ENCODE results near the gene ZXDA.
"Not testable (repeated sequence)": the region's sequence is repeated elsewhere in the genome, so short reads cannot be mapped to it uniquely, and the experiment has no call there.

The ZXDA gene, protein sequence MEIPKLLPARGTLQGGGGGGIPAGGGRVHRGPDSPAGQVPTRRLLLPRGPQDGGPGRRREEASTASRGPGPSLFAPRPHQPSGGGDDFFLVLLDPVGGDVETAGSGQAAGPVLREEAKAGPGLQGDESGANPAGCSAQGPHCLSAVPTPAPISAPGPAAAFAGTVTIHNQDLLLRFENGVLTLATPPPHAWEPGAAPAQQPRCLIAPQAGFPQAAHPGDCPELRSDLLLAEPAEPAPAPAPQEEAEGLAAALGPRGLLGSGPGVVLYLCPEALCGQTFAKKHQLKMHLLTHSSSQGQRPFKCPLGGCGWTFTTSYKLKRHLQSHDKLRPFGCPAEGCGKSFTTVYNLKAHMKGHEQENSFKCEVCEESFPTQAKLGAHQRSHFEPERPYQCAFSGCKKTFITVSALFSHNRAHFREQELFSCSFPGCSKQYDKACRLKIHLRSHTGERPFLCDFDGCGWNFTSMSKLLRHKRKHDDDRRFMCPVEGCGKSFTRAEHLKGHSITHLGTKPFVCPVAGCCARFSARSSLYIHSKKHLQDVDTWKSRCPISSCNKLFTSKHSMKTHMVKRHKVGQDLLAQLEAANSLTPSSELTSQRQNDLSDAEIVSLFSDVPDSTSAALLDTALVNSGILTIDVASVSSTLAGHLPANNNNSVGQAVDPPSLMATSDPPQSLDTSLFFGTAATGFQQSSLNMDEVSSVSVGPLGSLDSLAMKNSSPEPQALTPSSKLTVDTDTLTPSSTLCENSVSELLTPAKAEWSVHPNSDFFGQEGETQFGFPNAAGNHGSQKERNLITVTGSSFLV

GRCh38 chrX:57910287-57910912, at the start of gene ZXDA:
Gene ZXDA, minus strand, starts transcription at chrX:57910458. Its CDS starts 38 bp downstream, at chrX:57910420.
- Histone ChIP-seq H3K4me2 (ENCODE audit: low read depth, low read length, poor library complexity, severe bottlenecking) (peak within 1 kb of the TSS; percentile 73), H3K4me1 (ENCODE audit: insufficient read depth, low read length, poor library complexity, severe bottlenecking) (peaks cover 12% of the 10 kb centered on the region), H2AFZ (ENCODE audit: low read length) (peak within 1 kb of the TSS; percentile 87; the same call in 1 of the 2 replicates), H3K9ac (ENCODE audit: low read depth, low read length, poor library complexity, severe bottlenecking) (peak within 1 kb of the TSS; percentile 70), H3K4me3 (ENCODE audit: low read length, poor library complexity, severe bottlenecking) (peak within 1 kb of the TSS; percentile 74)
- H3K9me3 ChIP-seq (ENCODE audit: insufficient read depth, low read depth, low read length); H3K79me2 ChIP-seq (ENCODE audit: insufficient read depth, low read length); H3K36me3 ChIP-seq (ENCODE audit: insufficient read depth, low read length); H3F3A ChIP-seq (ENCODE audit: low read depth); H3K27me3 ChIP-seq (ENCODE audit: insufficient read depth, low read length, poor library complexity, severe bottlenecking); H3K9me2 ChIP-seq (replicated peaks; ENCODE audit: low read depth, low read length); H4K20me1 ChIP-seq (ENCODE audit: insufficient read depth, low read length, poor library complexity, severe bottlenecking): not testable (repeated sequence)

GRCh38 chrX:57952320-57952678, 42.0 kb upstream of the ZXDA start:
- no peaks in the 10 kb centered on the region for H3K9me2 ChIP-seq (replicated peaks; ENCODE audit: low read depth, low read length)

GRCh38 chrX:57951666-57952319, 41.5 kb upstream of the ZXDA start:
- Histone ChIP-seq H3F3A (ENCODE audit: low read depth) (no peaks in the 10 kb centered on the region), H3K4me2 (ENCODE audit: low read depth, low read length, poor library complexity, severe bottlenecking) (peak overlapping the region; percentile 55), H3K4me3 (ENCODE audit: low read length, poor library complexity, severe bottlenecking) (peak overlapping the region; percentile 20), H3K4me1 (ENCODE audit: insufficient read depth, low read length, poor library complexity, severe bottlenecking) (peaks cover 21% of the 10 kb centered on the region), H3K9ac (ENCODE audit: low read depth, low read length, poor library complexity, severe bottlenecking) (no peak overlapping the region), H4K20me1 (ENCODE audit: insufficient read depth, low read length, poor library complexity, severe bottlenecking) (no peaks in the 10 kb centered on the region), H3K27me3 (ENCODE audit: insufficient read depth, low read length, poor library complexity, severe bottlenecking) (no peaks in the 10 kb centered on the region), H3K9me3 (ENCODE audit: insufficient read depth, low read depth, low read length) (no peaks in the 10 kb centered on the region), H3K36me3 (ENCODE audit: insufficient read depth, low read length) (no peaks in the 10 kb centered on the region), H2AFZ (ENCODE audit: low read length) (peak overlapping the region; percentile 61; the same call in 1 of the 2 replicates), H3K9me2 (replicated peaks; ENCODE audit: low read depth, low read length) (no peaks in the 10 kb centered on the region), H3K79me2 (ENCODE audit: insufficient read depth, low read length) (no peaks in the 10 kb centered on the region)
- TF ChIP-seq, protein P1, sequence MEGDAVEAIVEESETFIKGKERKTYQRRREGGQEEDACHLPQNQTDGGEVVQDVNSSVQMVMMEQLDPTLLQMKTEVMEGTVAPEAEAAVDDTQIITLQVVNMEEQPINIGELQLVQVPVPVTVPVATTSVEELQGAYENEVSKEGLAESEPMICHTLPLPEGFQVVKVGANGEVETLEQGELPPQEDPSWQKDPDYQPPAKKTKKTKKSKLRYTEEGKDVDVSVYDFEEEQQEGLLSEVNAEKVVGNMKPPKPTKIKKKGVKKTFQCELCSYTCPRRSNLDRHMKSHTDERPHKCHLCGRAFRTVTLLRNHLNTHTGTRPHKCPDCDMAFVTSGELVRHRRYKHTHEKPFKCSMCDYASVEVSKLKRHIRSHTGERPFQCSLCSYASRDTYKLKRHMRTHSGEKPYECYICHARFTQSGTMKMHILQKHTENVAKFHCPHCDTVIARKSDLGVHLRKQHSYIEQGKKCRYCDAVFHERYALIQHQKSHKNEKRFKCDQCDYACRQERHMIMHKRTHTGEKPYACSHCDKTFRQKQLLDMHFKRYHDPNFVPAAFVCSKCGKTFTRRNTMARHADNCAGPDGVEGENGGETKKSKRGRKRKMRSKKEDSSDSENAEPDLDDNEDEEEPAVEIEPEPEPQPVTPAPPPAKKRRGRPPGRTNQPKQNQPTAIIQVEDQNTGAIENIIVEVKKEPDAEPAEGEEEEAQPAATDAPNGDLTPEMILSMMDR (conservative IDR thresholded peaks at IDR 0.05; ENCODE audit: low read length) = no peak
- no peak for TF ChIP-seq EZH2phosphoT487 (IDR thresholded peaks at IDR 0.05; ENCODE audit: borderline replicate concordance)

More at GRCh38 chrX:57952320-57952678, 42.0 kb upstream of the ZXDA start:
- Histone ChIP-seq H4K20me1 (ENCODE audit: insufficient read depth, low read length, poor library complexity, severe bottlenecking) (no peaks in the 10 kb centered on the region), H3K4me2 (ENCODE audit: low read depth, low read length, poor library complexity, severe bottlenecking) (peak overlapping the region; percentile 55), H3K27me3 (ENCODE audit: insufficient read depth, low read length, poor library complexity, severe bottlenecking) (no peaks in the 10 kb centered on the region), H3K4me3 (ENCODE audit: low read length, poor library complexity, severe bottlenecking) (peak overlapping the region; percentile 20), H3K9me3 (ENCODE audit: insufficient read depth, low read depth, low read length) (no peaks in the 10 kb centered on the region), H2AFZ (ENCODE audit: low read length) (no peak overlapping the region), H3K4me1 (ENCODE audit: insufficient read depth, low read length, poor library complexity, severe bottlenecking) (peaks cover 21% of the 10 kb centered on the region), H3K9ac (ENCODE audit: low read depth, low read length, poor library complexity, severe bottlenecking) (no peak overlapping the region), H3K36me3 (ENCODE audit: insufficient read depth, low read length) (no peaks in the 10 kb centered on the region), H3F3A (ENCODE audit: low read depth) (no peaks in the 10 kb centered on the region), H3K79me2 (ENCODE audit: insufficient read depth, low read length) (no peaks in the 10 kb centered on the region)
- TF ChIP-seq, protein P1 (conservative IDR thresholded peaks at IDR 0.05; ENCODE audit: low read length) = no peak

All from Loucy (cell line).